Neuronal stem cell (in vitro differentiated cells): ENCODE results near the gene SP1.
A peak's percentile ranks its signal among the peaks of the same experiment; 100 is the strongest.

Source experiments
- DNase-seq: peaks from one replicate; pipeline ENCODE4 v3.0.0-alpha.2; 2013; ENCODE audit warnings: low spot score
- H2AFZ ChIP-seq: one replicate; pipeline ENCODE4 v1.6.1; 2013; ENCODE audit warnings: mild to moderate bottlenecking, low read length, inconsistent platforms
- H2AK5ac ChIP-seq: 2 replicates; pipeline ENCODE4 v1.6.1; 2013; ENCODE audit warnings: low read depth, mild to moderate bottlenecking, inconsistent platforms, low read length, moderate library complexity, mixed read lengths
- H2BK120ac ChIP-seq: 2 replicates; pipeline ENCODE4 v1.6.1; 2013; ENCODE audit warnings: low read depth, mild to moderate bottlenecking, inconsistent platforms, low read length, moderate library complexity, mixed read lengths
- H2BK12ac ChIP-seq: one replicate; pipeline ENCODE4 v1.6.1; 2013; ENCODE audit warnings: low read length, inconsistent platforms
- H2BK15ac ChIP-seq: 2 replicates; pipeline ENCODE4 v1.6.1; 2013; ENCODE audit warnings: mild to moderate bottlenecking, low read length, inconsistent platforms, mixed read lengths
- H2BK5ac ChIP-seq: one replicate; pipeline ENCODE4 v1.6.1; 2013; ENCODE audit warnings: inconsistent platforms, mild to moderate bottlenecking, low read length, moderate library complexity
- H3K14ac ChIP-seq: one replicate; pipeline ENCODE4 v1.6.1; 2013; ENCODE audit warnings: low read length, inconsistent platforms
- H3K18ac ChIP-seq: 2 replicates; pipeline ENCODE4 v1.6.1; 2013; ENCODE audit warnings: low read length, inconsistent platforms
- H3K23ac ChIP-seq: 2 replicates; pipeline ENCODE4 v1.6.1; 2013; ENCODE audit warnings: low read depth, mild to moderate bottlenecking, mixed read lengths, low read length, inconsistent platforms; ENCODE audit not compliant: poor library complexity
- H3K27ac ChIP-seq: replicated peaks from 3 replicates; pipeline ENCODE4 v1.5.1; 2013; ENCODE audit warnings: low read length, inconsistent platforms
- H3K27me3 ChIP-seq, 3 experiments: 2 replicates each; pipeline ENCODE4 v1.6.1; 2013; ENCODE audit warnings: low read length in 3 of 3, mild to moderate bottlenecking in 2 of 3, inconsistent platforms in 1 of 3, low read depth in 1 of 3, mixed read lengths in 1 of 3, moderate library complexity in 1 of 3; ENCODE audit not compliant: control insufficient read depth in 3 of 3, insufficient read depth in 3 of 3
- H3K36me3 ChIP-seq, 2 donors: replicated peaks in 1 of 2; 2 replicates each; pipeline ENCODE4 v1.6.1; 2013; ENCODE audit warnings: low read length in 2 of 2; ENCODE audit not compliant: control insufficient read depth in 2 of 2, insufficient read depth in 2 of 2
- H3K4ac ChIP-seq: 2 replicates; pipeline ENCODE4 v1.6.1; 2013; ENCODE audit warnings: inconsistent platforms, mild to moderate bottlenecking, low read length, moderate library complexity
- H3K4me1 ChIP-seq, 2 donors: 1 replicate in 1 of 2; 2 replicates in 1 of 2; pipeline ENCODE4 v1.6.1; 2013; ENCODE audit warnings: low read length in 2 of 2, low read depth in 1 of 2; ENCODE audit not compliant: control insufficient read depth in 2 of 2, insufficient read depth in 1 of 2
- H3K4me2 ChIP-seq: one replicate; pipeline ENCODE4 v1.6.1; 2013; ENCODE audit warnings: mild to moderate bottlenecking, low read length, inconsistent platforms; ENCODE audit not compliant: insufficient read depth, poor library complexity, severe bottlenecking
- H3K4me3 ChIP-seq, 2 donors: 2 replicates each; pipeline ENCODE4 v1.5.1; 2013; ENCODE audit warnings: low read length in 2 of 2, mild to moderate bottlenecking in 2 of 2, inconsistent platforms in 1 of 2, moderate library complexity in 1 of 2
- H3K79me1 ChIP-seq: one replicate; pipeline ENCODE4 v1.6.1; 2013; ENCODE audit warnings: low read depth, mild to moderate bottlenecking, inconsistent platforms, low read length, moderate library complexity
- H3K9ac ChIP-seq: one replicate; pipeline ENCODE4 v1.6.1; 2013; ENCODE audit warnings: mild to moderate bottlenecking, low read depth, low read length, inconsistent platforms; ENCODE audit not compliant: poor library complexity
- H3K9me3 ChIP-seq, 2 donors: replicated peaks in 1 of 2; 2 replicates each; pipeline versions ENCODE3 to v1.6.1; 2013; ENCODE audit warnings: low read length in 2 of 2, mild to moderate bottlenecking in 2 of 2, inconsistent platforms in 1 of 2, low read depth in 1 of 2, mixed read lengths in 1 of 2, moderate library complexity in 1 of 2; ENCODE audit not compliant: control insufficient read depth in 2 of 2, insufficient read depth in 1 of 2
- H4K8ac ChIP-seq: one replicate; pipeline ENCODE4 v1.6.1; 2013; ENCODE audit warnings: low read depth, mild to moderate bottlenecking, inconsistent platforms, low read length, moderate library complexity
- H4K91ac ChIP-seq: one replicate; pipeline ENCODE4 v1.6.1; 2013; ENCODE audit warnings: low read length, low read depth, mild to moderate bottlenecking, inconsistent platforms; ENCODE audit not compliant: poor library complexity
- WGBS, 2 donors: extraction: QIAGEN DNeasy Blood & Tissue Kit; methylation state at CpG; one replicate each; pipeline ENCODE4 v1.1.7; 2013; ENCODE audit warnings: missing lambda C conversion rate in 2 of 2, mixed read lengths in 1 of 2; ENCODE audit not compliant: insufficient read length in 2 of 2, insufficient replicate concordance in 1 of 2; ENCODE audit errors: extremely low coverage in 2 of 2; 5-methylcytosine and 5-hydroxymethylcytosine counted together

SP1 gene

DNA sequence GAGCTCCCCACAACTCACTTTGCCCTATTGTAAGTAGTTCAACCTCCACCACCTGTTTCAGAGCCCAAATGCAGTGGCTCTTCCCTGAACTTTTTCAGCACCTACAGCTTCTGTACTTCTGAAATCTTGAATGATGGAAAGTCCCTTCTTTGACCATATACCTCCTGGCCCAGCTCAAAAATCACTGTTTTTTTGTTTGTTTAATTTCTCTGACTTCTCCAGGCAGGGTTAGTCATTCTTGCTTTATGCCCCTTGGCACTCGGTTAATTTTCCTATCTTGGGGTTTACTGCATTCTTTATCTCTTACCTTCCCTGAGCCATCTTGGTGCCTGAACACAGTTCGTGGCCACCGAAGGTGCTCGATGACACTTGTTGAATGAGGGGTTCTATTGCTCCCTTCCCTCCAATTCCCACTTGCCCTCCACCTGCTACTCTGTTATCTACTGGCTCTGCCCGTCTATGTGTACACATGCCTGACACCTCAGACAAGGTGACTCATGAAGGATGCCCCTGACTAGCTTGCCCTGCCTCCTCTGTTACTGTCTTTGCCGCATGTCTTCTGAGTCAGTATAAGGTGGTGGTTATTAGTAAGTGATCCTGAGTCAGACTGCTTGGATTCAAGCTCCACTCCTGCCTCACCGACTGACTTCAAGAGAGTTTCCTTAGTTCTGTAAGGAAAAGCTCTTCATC is 48.1 kb downstream of the SP1 start:
- no peaks in the 10 kb centered on the region for H3K9me3 ChIP-seq
- no CpG with 5 or more reads among the region's 7 CpGs for WGBS, 2 donors
- no peak overlapping the region for H2AK5ac ChIP-seq
- no peak overlapping the region for H3K4ac ChIP-seq
- H3K4me1 ChIP-seq: peaks cover 15 to 16% of the 10 kb centered on the region in 2 donors
- H3K23ac ChIP-seq: no peak overlapping the region
- no peak overlapping the region for H2BK12ac ChIP-seq
- no peak overlapping the region for H3K4me2 ChIP-seq
- no peaks in the 10 kb centered on the region for H3K36me3 ChIP-seq
- no peak overlapping the region for H3K9ac ChIP-seq
- no peak overlapping the region for H2AFZ ChIP-seq
- no peak overlapping the region for H2BK15ac ChIP-seq
- H3K27me3 ChIP-seq: peaks cover 0 to 9% (median 0%) of the 10 kb centered on the region in 3 experiments
- H2BK5ac ChIP-seq: no peak overlapping the region
- no peak overlapping the region for H3K4me3 ChIP-seq
- no peak for DNase-seq
- no peak overlapping the region for H3K18ac ChIP-seq
- H4K91ac ChIP-seq: no peak overlapping the region
- no peak overlapping the region for H3K14ac ChIP-seq
- H3K27ac ChIP-seq: no peak overlapping the region
- no peak overlapping the region for H2BK120ac ChIP-seq
- no peak overlapping the region for H4K8ac ChIP-seq
- H3K79me1 ChIP-seq: no peaks in the 10 kb centered on the region

DNA sequence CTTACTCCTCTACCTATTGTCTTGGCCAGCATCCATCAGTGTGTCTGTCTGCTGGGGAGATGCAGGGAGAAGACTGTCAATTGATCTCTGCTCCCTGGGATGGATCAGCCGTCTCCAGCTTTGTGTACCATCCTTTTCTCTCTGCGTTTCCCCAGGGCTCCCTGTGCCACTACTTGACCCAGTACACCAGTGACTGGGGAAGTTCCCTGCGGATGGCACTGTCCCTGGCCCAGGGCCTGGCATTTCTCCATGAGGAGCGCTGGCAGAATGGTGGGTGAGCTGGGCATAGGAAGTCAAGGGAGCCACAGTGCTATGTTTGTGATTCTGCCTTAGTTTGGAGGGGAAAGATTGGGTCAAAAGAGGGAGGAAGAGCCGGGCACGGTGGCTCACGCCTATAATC is 48.8 kb downstream of the SP1 start:
- Histone ChIP-seq H3K36me3 (no peaks in the 10 kb centered on the region), H3K4ac (no peak overlapping the region), H2BK120ac (no peak overlapping the region), H3K4me1 (peaks cover 11 to 15% of the 10 kb centered on the region in 2 donors), H4K91ac (no peak overlapping the region), H2AK5ac (no peak overlapping the region), H3K18ac (no peak overlapping the region), H3K23ac (no peak overlapping the region), H3K4me3 (no peak overlapping the region), H3K14ac (no peak overlapping the region), H3K9ac (no peak overlapping the region), H4K8ac (no peak overlapping the region), H3K79me1 (no peaks in the 10 kb centered on the region), H2BK12ac (no peak overlapping the region), H3K27ac (no peak overlapping the region), H2AFZ (no peak overlapping the region), H3K4me2 (no peak overlapping the region), H3K9me3 (no peaks in the 10 kb centered on the region), H2BK15ac (no peak overlapping the region), H2BK5ac (no peak overlapping the region), H3K27me3 (peaks cover 0 to 9% (median 0%) of the 10 kb centered on the region in 3 experiments)
- WGBS, 2 donors: no CpG with 5 or more reads among the region's 7 CpGs
- DNase-seq: no peak

DNA sequence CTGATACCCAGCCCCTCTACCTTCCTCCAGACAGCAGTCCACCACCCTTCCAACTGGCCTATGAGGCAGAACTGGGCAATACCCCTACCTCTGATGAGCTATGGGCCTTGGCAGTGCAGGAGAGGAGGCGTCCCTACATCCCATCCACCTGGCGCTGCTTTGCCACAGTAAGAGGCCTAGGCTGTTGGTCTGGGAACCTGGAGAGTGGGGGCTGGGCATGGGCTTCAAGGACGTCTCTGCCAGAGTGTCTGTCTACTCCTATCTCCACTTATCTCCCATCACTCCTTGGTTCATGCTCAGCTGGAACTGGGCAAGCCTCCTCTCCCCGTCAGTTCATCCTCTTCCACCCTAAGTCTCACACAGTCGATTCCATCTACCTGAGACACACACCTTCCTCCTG is 50.1 kb downstream of the SP1 start:
- H3K23ac ChIP-seq: no peak overlapping the region
- H3K27ac ChIP-seq: no peak overlapping the region
- no peak overlapping the region for H3K18ac ChIP-seq
- no peak overlapping the region for H2BK120ac ChIP-seq
- H3K4me2 ChIP-seq: no peak overlapping the region
- H2AFZ ChIP-seq: no peak overlapping the region
- WGBS, 2 donors: no CpG with 5 or more reads among the region's 5 CpGs
- peak overlapping the region; percentile 26 for H3K14ac ChIP-seq
- peak overlapping the region; percentile 25 for H2AK5ac ChIP-seq
- H3K27me3 ChIP-seq: peaks cover 0 to 9% (median 0%) of the 10 kb centered on the region in 3 experiments
- H3K4me3 ChIP-seq: no peak overlapping the region
- no peak overlapping the region for H2BK5ac ChIP-seq
- H3K4me1 ChIP-seq: peaks cover 3 to 6% of the 10 kb centered on the region in 2 donors
- H2BK15ac ChIP-seq: peak overlapping the region; percentile 6
- no peaks in the 10 kb centered on the region for H3K79me1 ChIP-seq
- H4K91ac ChIP-seq: peak overlapping the region; percentile 19
- no peak overlapping the region for H3K9ac ChIP-seq
- H4K8ac ChIP-seq: no peak overlapping the region
- no peaks in the 10 kb centered on the region for H3K36me3 ChIP-seq
- H3K9me3 ChIP-seq: no peaks in the 10 kb centered on the region
- H2BK12ac ChIP-seq: no peak overlapping the region
- no peak for DNase-seq
- no peak overlapping the region for H3K4ac ChIP-seq

DNA sequence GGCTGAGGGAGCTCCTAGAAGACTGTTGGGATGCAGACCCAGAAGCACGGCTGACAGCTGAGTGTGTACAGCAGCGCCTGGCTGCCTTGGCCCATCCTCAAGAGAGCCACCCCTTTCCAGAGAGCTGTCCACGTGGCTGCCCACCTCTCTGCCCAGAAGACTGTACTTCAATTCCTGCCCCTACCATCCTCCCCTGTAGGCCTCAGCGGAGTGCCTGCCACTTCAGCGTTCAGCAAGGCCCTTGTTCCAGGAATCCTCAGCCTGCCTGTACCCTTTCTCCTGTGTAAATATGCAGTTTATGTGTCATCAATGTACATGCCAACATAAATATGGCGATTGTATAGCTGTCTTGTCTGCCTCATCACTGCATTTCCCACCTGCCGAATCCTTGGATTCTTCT is 51.2 kb downstream of the SP1 start:
- Histone ChIP-seq H3K27me3 (peaks cover 0 to 9% (median 0%) of the 10 kb centered on the region in 3 experiments), H3K4me2 (no peak overlapping the region), H2BK15ac (no peak overlapping the region), H3K14ac (no peak overlapping the region), H2AFZ (no peak overlapping the region), H3K18ac (no peak overlapping the region), H2BK120ac (no peak overlapping the region), H4K91ac (no peak overlapping the region), H3K27ac (no peak overlapping the region), H3K79me1 (no peaks in the 10 kb centered on the region), H4K8ac (no peak overlapping the region), H3K9ac (no peak overlapping the region), H3K36me3 (no peaks in the 10 kb centered on the region), H2BK5ac (no peak overlapping the region), H2BK12ac (no peak overlapping the region), H3K9me3 (no peaks in the 10 kb centered on the region), H2AK5ac (no peak overlapping the region), H3K4ac (no peak overlapping the region), H3K4me3 (no peak overlapping the region), H3K23ac (no peak overlapping the region), H3K4me1 (no peaks in the 10 kb centered on the region)
- no CpG with 5 or more reads among the region's 7 CpGs for WGBS, 2 donors
- DNase-seq: no peak
